ENCODE data around the gene ADCY7. TPM values are rescaled to one million over a fixed set of nuclear protein-coding genes. Genes with fewer than 3 reads are reported as not detected.

ADCY7 gene
- total RNA-seq, 1 experiment from 2014 or later = 27.1 TPM

DNA sequence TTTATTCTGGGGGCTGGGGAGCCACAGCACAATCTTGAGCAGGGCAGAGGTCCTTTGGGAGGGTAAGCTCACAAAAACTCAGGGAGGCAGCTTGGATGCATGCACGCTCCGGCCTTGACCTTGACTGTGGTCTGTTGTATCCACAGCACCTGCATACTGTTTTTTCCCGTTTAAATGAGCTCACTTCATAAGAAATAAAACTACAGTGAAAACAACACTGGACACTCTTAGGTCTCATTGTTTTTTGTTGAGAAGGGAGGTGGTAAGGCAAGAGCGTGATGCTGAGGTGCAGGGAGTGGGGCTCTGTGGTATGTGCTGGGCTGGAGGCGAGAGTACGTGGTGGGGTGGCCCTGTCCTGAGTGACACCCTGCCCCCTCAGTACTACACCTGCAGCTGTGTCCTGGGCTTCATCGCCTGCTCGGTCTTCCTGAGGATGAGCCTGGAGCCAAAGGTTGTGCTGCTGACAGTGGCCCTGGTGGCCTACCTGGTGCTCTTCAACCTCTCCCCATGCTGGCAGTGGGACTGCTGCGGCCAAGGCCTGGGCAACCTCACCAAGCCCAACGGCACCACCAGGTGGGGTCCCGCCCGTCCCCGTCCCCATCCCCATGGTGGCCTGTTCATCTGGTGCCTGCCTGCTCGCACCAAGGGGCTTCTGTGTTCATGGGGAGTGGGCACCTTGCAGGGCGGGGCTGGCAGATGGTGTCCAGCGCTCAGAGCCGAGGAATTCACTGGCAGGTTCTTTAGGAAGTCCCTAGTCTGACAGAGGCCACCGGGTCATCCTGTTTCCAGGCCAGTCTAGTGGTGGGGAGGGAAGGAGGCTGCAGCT, 44.2 kb downstream of the ADCY7 start:
- Histone ChIP-seq H3K27me3 (no peaks in the 10 kb centered on the region), H3K4me3 (no peak overlapping the region), H3K4me1 (no peaks in the 10 kb centered on the region), H3K36me3 (peaks cover 19% of the 10 kb centered on the region), H3K27ac (no peak overlapping the region), H3K9me3 (replicated peaks) (no peaks in the 10 kb centered on the region)
- DNase-seq = no peak

DNA sequence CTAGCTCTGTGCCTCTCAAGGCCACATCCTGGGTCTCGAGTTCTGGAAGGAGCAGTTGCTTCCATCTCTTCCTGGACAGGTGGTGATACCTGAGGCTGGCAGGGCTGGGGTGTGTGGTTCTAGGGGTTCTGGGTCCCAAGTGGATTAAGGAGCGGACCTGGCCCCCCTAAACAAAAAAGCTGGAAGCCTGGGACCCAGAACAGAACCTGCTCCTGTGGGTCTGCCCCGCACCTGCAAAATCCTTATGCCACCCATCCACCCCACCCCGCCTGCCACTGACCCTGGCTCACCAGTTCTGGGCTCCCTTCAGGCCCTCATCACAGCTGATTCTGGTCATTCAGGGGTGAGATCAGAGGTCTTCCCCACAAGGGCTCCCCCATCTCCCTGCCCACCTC, 44.8 kb downstream of the ADCY7 start:
- H3K36me3 ChIP-seq = peaks cover 25% of the 10 kb centered on the region
- DNase-seq = peak in 1 of 2 experiments; percentile 2

DNA sequence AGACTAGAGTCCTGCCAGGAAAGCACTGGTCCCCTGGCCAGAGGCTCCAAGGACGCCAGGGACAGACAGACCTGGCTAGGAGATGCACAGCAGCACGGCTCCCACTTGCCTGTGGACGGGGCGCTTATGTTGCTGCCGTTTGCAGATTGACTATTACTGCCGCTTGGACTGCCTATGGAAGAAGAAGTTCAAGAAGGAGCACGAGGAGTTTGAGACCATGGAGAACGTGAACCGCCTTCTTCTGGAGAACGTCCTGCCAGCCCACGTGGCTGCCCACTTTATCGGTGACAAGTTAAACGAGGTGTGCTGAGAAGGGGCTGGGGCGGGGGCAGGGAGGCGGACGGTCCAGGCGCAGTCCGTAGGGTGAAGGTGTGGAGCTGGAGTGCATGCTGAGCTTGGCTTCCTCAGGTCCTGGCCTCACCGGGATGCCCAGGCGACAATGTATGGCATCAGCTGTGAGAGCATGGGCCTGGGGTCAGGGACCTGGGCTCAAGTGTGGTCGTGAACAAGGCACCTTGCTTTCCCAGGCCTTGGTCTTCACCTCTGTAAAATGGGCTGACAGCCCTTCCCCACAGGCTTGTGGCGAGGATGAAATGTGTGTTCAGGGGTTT, 45.6 kb downstream of the ADCY7 start:
- Histone ChIP-seq H3K27ac (no peak overlapping the region), H3K4me3 (no peak overlapping the region), H3K27me3 (no peaks in the 10 kb centered on the region), H3K4me1 (no peaks in the 10 kb centered on the region), H3K9me3 (replicated peaks) (no peaks in the 10 kb centered on the region), H3K36me3 (peaks cover 30% of the 10 kb centered on the region)
- DNase-seq = no peak

More for the DNA sequence above, 44.8 kb downstream of the ADCY7 start:
- Histone ChIP-seq H3K9me3 (replicated peaks) (no peaks in the 10 kb centered on the region), H3K4me1 (no peaks in the 10 kb centered on the region), H3K27ac (no peak overlapping the region), H3K4me3 (no peak overlapping the region), H3K27me3 (no peaks in the 10 kb centered on the region)

DNA sequence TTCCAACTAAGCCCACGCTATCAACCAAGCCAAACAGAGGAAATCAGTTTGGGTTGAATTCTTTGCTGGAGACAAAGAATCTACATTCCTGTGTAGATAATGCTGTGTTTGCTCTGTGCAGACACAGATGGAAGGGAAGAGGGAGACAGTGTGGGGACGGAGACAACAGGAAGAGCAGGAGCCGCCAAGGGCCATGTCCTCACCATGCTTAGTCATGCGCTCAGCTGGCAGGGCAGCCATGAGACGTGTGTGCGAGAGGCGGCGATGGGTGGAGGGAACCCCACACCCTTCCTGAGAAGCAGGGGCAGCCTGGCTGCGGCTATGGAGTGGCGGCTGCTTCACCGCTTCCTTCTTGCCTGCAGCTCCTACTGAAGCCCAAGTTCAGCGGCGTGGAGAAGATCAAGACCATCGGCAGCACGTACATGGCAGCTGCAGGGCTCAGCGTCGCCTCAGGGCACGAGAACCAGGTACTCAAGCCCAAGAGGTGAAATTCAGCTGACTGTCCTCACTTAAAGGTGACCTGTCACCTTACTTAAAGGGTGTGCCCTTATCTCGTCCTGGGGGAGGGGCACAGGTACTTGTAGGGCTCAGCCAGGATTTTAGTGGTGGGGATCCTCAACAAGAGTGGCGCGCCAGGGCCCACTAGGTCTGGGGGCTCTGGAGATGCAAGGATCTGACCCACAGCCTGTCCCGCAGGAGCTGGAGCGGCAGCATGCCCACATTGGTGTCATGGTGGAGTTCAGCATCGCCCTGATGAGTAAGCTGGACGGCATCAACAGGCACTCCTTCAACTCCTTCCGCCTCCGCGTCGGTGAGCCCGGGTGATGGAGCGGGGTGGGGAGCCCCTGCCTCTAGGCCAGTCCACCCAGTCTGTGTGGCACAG, 47.5 kb downstream of the ADCY7 start:
- Histone ChIP-seq H3K9me3 (replicated peaks) (no peaks in the 10 kb centered on the region), H3K4me3 (no peak overlapping the region), H3K27ac (no peak overlapping the region), H3K27me3 (no peaks in the 10 kb centered on the region), H3K36me3 (peaks cover 46% of the 10 kb centered on the region), H3K4me1 (no peaks in the 10 kb centered on the region)
- no peak for DNase-seq

DNA sequence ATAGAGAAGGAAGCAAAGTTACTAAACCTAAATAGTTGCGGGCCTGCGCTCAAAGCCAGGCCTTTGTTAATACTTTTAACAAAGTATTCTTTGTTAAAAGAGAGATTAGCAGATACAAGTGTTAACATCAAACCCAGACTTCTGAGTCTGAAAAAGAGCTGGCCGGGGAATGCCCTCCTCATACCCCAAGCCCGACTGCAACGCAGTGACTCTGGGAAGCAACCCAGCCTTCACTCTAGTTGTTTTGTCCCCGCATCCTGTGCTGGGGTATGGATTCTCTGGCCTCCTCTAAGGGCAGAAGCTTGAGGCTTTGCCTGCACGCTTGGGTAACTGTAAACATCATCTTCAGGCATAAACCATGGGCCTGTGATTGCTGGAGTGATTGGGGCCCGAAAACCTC, 48.3 kb downstream of the ADCY7 start:
- Histone ChIP-seq H3K27me3 (no peaks in the 10 kb centered on the region), H3K4me1 (no peaks in the 10 kb centered on the region), H3K9me3 (replicated peaks) (no peaks in the 10 kb centered on the region), H3K4me3 (no peak overlapping the region), H3K36me3 (peaks cover 55% of the 10 kb centered on the region), H3K27ac (no peak overlapping the region)
- no peak for DNase-seq

DNA sequence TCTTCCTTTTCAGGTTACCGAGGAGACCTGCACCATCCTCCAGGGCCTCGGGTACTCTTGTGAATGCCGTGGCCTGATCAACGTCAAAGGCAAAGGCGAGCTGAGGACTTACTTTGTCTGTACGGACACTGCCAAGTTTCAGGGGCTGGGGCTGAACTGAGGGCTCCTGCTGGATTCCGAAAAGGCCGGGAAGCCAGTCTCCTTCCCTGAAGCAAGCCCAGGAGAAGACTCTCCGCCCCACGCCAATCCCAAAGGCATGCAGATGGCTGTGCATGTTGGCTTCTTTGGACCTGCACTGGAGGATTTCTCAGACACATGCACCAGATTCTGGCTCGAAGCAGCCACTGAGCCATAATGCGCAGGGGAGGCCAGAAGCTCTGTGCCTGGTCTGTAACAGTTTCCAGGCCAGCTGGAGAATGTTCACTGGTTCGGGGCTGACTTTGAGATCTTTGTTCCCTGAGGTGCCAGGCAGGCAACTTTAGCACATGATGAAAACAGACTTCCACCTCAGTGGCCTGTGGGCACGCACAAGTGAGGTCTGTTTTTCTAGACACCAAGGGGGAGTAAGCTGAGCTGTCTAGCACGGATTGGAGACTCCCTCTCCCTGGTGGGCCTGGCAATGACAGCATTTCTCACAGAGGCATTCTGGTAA, 49.1 kb downstream of the ADCY7 start:
- Histone ChIP-seq H3K36me3 (peaks cover 63% of the 10 kb centered on the region), H3K4me3 (no peak overlapping the region), H3K9me3 (replicated peaks) (no peaks in the 10 kb centered on the region), H3K27ac (no peak overlapping the region), H3K4me1 (no peaks in the 10 kb centered on the region), H3K27me3 (no peaks in the 10 kb centered on the region)
- no peak for DNase-seq

DNA sequence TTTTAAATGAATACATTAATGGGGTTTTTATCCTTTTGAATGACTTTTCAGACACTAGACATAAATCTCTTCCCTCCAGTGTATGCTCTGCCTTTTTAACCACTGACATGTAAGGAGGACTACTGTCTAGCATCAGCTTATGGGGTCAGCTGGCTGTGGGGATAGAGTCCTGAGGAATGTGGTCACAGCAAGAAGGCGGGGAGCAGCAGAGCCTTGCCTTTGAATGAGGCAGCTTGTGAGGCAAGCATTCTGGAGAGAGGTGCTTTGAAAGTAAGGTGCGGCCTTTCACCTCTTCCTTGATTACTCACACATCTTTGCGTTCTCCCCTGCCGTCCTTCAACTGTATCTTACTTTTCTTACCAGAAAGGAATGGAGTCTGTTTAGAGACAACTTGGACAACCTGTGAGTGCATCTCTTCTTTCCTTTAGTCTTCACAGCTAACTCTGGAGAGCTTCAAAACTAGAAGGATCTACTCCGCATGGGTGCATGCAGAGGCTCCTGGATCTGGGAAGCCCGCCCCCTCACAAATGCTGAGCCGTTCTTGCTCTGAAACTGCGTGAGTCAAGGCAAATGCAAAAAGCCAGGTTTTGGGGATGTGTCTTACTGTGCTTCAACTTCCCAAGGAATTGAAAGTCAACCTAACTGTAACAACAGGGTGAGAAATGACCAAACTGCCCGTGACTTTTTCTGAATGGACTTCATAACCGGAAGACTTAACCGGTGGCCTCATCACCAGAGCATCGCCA, 49.9 kb downstream of the ADCY7 start:
- Histone ChIP-seq H3K36me3 (peaks cover 69% of the 10 kb centered on the region), H3K27ac (no peak overlapping the region), H3K4me3 (no peak overlapping the region), H3K9me3 (replicated peaks) (no peaks in the 10 kb centered on the region), H3K27me3 (no peaks in the 10 kb centered on the region), H3K4me1 (no peaks in the 10 kb centered on the region)
- DNase-seq = no peak

DNA sequence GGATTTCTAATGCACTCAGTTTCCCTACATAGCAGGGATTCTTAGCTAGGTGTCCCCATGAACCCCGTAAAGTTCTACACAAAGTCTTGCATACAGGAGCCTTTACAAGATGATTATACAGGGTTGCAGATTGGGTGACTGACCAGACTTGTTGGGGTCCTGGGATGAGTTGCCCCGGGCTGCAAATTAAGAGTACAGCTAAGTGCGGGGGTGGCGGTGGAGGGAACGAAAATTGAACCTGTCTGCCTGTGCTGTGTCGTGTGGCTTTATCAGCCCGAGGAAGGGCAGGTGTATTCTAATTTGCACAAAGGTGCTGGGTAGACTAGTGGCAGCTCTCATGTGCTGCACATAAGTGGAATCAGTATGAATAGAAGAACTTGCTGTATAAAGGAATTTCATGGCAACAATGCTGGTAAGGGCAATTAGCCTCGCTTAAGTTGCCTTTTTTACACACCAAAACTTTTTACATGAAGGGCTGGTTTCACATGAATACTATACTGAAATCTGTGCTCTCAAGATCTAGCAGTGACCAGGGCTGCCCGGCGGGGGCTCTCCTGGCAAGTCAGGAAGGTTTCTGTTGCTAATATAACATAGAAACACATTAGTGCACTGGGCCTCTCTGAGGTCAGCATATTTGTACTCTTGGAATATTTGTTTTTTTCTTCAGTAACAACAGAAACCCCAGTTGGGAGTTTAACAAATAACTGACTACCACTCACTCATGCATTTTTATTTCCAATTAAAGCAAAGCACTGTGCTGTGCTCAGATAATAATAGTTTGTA, 50.7 kb downstream of the ADCY7 start:
- no peak overlapping the region for H3K4me3 ChIP-seq
- H3K4me1 ChIP-seq = no peaks in the 10 kb centered on the region
- H3K9me3 ChIP-seq (replicated peaks) = no peaks in the 10 kb centered on the region
- H3K36me3 ChIP-seq = peaks cover 69% of the 10 kb centered on the region
- H3K27ac ChIP-seq = no peak overlapping the region
- DNase-seq = no peak
- no peaks in the 10 kb centered on the region for H3K27me3 ChIP-seq

DNA sequence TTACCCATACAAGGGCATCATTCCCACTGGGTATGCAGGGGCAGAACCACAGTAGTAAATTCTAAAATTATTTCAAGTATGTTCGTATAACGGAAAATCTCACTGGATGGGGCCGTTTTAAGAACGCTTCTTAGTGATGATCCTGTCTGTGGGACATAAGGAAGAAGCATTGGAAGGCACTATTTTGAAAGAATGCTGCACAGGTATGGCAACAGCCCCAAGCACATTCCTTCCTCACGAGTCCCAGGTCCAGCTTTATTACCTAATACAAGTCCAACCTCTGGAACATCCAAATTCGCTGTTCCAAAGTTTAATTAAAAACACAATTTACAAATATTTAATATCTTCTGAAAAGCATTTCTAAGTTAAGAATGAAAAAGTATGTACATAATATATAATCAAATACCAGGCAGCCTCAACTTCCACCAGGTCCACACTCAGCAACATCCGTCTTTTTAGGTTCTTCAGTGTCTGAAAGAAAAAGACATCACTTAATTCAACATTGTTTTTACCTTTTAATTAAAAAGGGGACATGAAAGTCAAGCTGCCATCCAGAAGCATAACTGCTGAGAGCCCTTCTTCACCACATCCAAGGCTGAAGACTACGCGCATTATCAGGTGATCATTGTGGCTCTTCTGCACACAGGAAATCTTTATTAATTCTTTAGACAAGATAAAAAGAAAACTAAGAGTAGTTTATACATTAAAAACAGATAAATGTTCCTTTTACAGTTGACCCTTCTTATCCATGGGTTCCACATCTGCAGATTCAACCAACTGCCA, 52.6 kb downstream of the ADCY7 start:
- Histone ChIP-seq H3K27ac (no peak overlapping the region), H3K36me3 (peaks cover 76% of the 10 kb centered on the region), H3K9me3 (replicated peaks) (no peaks in the 10 kb centered on the region), H3K4me1 (peaks cover 14% of the 10 kb centered on the region), H3K27me3 (no peaks in the 10 kb centered on the region), H3K4me3 (no peak overlapping the region)
- DNase-seq = no peak

DNA sequence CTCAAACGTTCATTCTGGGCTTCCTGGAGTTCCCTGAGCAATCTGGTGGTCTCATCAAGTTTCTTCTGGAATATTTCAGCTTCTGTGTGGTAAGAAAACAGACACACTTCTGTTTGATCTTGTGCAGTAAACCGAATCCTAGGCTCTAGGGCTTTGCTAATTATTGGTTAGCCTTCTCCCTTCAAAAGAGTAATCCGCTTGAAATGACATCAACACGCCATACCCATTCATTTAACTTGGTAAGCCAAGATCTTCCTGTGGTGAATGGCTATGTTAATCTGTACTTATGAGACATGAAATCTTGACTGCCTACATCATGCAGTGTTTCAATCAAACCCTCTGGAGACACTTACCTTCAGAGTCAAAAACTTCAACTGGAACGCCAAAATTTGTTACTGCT, 54.0 kb downstream of the ADCY7 start:
- H3K36me3 ChIP-seq = peaks cover 77% of the 10 kb centered on the region
- H3K4me1 ChIP-seq = peaks cover 14% of the 10 kb centered on the region
- H3K9me3 ChIP-seq (replicated peaks) = no peaks in the 10 kb centered on the region
- H3K4me3 ChIP-seq = no peak overlapping the region
- H3K27me3 ChIP-seq = no peaks in the 10 kb centered on the region
- DNase-seq = no peak
- H3K27ac ChIP-seq = no peak overlapping the region

DNA sequence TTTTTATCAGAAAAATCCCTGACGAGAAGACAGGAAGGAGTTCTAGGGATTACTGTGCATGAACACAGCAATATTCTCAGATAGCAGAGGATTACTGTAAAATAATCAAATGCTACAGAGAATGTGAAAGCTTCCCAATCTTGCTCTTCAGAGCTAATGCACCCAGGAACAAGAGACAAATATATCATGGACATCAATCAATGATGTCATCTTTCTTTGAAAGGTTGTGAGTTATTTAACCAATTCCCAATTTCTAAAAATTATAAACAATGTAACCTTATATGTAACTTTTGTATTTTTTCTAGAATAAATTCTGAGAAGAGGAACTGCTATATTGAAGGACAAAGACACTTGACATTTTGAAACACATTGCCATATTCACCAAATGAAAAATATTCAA, 56.0 kb downstream of the ADCY7 start:
- Histone ChIP-seq H3K4me3 (no peak overlapping the region), H3K9me3 (replicated peaks) (no peaks in the 10 kb centered on the region), H3K36me3 (peaks cover 72% of the 10 kb centered on the region), H3K27ac (no peak overlapping the region), H3K4me1 (peaks cover 14% of the 10 kb centered on the region), H3K27me3 (no peaks in the 10 kb centered on the region)
- DNase-seq = no peak

DNA sequence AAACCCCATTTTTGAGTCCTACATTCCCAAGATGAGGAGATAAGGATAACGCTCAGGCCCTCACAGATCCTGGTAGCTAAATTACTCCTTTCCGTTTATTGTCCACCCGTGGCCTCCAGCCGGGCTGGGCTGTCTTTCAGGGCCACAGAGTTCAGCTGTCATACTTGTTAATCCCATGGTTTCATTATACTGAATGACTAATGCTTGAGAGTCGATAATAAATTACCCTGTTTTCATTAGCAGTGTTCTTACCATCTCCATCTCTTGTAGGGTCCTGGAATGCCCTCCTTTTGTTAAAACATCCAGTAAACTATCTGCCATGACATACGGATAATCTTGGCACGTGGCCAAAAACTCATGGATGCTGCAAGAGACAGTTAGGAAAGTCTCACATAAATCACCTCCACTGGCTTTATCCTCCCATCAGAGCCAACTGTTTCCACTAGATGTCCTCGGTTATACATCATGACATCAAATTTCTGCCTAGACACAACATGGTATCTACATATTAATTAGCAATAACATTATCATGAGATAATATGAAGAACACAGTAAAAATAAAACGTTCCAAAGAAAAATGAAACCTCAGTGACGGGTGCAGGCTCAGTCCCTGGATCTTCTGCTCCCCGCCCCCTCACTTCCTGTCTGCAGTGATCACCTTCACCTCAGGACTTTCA, 57.1 kb downstream of the ADCY7 start:
- H3K9me3 ChIP-seq (replicated peaks) = no peaks in the 10 kb centered on the region
- DNase-seq = peak; percentile 53 to 70
- no peak overlapping the region for H3K4me3 ChIP-seq
- peaks cover 71% of the 10 kb centered on the region for H3K36me3 ChIP-seq
- H3K27me3 ChIP-seq = no peaks in the 10 kb centered on the region
- H3K4me1 ChIP-seq = peaks cover 14% of the 10 kb centered on the region
- peak overlapping the region; percentile 22; the same call in 1 of the 2 replicates for H3K27ac ChIP-seq

All from SJCRH30 (cell line).